Hematopoietic multipotent progenitor cell treated with erythropoietin and hydrocortisone succinate and interleukin-3 and kit ligand, for 4 days (in vitro differentiated cells): Measurements from ENCODE around the gene DRG2.

ENCODE experiments used
- DNase-seq: peaks from one replicate; pipeline ENCODE4 v3.0.0-alpha.2; 2015

DRG2 gene

GRCh38 chr17:18079543-18079942 is 8.2 kb upstream of the DRG2 start:
- DNase-seq: no peak

DNA sequence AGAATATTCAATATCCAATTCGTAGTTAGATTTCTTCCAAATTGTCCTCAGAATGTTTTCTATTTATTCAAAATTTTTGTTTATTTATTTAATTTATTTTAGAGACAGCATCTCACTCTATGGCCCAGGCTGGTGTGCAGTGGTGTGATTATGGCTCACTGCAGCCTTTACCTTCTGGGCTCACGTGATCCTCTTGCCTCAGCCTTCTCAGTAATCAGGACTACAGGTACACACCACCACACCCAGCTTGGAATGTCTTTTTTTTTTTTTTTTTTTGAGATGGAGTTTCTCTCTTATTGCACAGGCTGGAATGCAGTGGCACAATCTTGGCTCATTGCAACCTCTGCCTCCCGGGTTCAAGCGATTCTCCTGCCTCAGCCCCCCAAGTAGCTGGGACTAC is 3.5 kb upstream of the DRG2 start:
- no peak for DNase-seq

- no peak for DNase-seq
These were observed 1.9 kb downstream of the DRG2 start for GRCh38 chr17:18089613-18090012.

DNA sequence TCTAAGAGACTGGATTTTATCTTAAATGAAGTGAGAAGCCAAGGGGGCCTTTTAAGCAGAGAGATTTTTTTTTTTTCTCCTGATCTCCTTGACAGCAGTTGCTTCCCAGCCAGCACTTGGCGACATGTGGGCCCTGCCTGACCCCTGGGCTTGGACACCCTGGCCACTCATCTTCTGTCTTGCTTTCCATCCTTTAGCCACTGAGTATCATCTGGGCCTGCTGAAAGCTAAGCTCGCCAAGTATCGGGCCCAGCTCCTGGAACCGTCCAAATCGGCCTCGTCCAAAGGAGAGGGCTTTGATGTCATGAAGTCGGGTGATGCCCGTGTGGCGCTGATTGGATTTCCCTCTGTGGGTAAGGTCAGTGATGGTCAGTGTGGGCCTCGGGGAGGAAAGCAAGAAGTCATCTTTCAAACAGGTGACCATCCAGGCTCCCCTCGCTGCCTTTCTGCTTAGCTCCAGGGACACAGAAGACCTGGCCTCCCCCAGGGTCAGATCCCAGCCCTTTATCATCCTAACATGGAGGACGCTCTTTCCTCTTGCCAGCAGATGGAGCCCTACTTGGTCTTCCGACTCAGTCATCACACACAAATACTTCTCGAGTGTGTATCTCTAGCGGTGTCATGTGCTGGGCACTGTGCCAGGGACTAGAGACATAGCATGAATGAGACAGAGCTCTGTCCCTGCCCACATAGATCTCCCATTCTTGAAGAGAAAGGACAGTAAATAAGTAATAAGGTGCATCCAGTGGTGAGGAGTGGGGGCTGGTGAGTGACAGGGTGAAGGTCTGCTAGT is 6.1 kb downstream of the DRG2 start:
- DNase-seq: peak; percentile 92

DNA sequence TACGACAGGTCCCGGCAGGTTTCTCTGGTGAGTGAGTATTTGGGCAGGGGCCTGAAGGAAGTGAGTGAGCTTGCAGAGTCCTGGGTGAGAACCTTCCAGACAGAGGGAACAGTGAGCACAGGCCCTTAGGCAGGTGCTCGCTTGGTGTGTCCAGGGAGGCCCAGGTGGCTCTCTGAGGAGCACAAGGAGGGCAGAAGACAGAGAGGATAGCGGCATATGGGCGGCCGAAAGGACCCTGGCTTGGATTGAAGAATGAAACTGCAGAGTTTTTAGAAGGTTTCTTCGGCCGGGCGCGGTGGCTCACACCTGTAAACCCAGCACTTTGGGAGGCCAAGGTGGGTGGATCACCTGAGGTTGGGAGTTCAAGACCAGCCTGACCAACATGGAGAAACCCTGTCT is 6.7 kb downstream of the DRG2 start:
- no peak for DNase-seq

DNA sequence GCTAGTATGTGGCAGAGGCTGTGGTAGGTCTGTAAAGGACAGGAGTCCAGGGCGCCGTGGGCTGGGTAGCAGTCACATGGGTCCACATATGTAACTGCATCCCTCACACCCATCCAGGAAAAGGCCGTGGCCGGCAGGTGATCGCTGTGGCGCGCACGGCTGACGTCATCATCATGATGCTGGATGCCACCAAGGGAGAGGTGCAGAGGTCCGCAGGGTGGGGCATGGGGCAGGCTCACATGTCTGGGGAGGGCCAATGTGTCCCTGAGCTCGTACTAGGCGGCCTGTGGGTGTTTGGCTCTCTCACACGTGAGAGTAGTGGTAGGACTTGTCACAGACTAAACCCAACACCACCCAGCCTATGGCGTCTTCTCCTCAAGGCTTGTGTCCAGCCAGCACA is 11.8 kb downstream of the DRG2 start:
- no peak for DNase-seq

DNA sequence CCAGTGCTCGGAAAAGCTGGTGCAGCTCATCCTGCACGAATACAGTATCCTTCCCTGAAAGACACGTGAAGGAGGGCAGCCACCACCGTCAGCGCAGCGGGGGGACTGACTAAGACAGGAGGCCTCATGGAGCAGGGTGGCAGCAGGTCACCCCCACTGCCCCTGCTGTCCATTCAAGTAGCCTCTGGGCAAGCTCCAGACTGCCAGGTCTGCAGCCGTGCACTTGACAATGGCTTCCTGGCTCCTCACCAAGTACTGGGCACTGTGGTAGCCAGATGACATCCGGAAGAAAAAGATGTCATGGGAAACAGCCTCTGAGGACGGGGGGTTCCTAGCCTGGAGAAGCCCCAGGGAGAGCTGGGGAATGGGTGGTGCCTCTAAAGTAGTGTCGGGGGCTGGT is 12.9 kb downstream of the DRG2 start:
- DNase-seq: no peak

DNA sequence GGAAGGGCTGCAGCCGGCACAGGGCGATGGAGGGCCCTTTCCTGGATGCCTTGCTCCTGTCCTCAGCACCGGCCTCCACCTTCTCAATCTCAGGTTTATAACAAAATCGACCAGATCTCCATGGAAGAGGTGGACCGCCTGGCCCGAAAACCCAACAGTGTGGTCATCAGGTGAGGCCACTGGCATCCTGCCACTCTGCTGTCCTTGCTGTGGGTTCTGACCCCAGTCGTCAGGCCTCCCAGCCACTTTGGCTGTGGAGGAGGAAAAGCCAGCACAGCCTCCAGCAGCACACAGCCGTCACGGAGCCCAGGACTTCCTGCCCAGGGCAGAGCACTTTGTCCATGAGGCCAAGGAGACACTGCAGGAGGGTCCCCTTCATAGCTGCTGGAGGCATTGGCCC is 14.1 kb downstream of the DRG2 start:
- DNase-seq: no peak

- DNase-seq: peak; percentile 75
These were observed 14.9 kb downstream of the DRG2 start for GRCh38 chr17:18102640-18103039.

DNA sequence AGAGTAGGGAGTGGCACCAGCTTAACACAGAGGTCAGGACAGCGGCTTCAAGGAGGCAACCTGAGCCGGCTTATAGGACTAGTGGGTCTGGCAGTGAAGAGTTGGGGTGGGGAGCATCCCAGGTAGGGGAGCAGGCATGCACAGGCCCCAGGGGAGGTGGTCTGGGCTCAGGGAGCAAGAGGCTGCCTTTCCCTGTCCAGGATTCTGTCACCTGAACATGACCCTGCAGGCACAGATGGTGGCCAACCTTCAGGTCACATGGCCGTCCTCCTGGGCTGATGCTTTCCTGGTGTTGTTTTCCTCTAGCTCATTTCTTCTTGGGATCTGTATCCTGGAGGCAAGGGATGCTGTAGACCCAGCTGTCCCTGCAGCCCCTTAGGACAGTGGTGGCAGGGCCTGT is 17.3 kb downstream of the DRG2 start:
- DNase-seq: no peak

DNA sequence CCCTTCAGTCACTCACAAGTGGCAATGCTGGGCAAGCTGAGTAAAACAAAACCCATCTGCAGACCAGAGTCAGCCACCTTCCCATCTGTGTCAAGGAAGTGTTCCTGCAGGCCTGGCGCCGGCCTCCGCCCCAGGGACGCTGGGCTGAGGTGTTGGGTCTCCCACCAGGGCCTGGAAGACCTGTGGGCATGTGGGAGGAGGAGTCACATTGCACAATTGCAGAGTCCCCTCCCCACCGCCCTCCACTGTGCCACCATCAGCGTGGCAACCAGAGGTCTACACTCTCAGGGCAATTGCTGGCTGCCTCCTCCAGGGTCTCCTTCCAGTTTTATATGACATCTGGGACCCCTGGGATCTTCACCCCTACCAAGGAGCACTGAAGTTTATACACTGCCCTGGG is 17.8 kb downstream of the DRG2 start:
- DNase-seq: no peak

- no peak for DNase-seq
These were observed 18.5 kb downstream of the DRG2 start for GRCh38 chr17:18106211-18106610.

DNA sequence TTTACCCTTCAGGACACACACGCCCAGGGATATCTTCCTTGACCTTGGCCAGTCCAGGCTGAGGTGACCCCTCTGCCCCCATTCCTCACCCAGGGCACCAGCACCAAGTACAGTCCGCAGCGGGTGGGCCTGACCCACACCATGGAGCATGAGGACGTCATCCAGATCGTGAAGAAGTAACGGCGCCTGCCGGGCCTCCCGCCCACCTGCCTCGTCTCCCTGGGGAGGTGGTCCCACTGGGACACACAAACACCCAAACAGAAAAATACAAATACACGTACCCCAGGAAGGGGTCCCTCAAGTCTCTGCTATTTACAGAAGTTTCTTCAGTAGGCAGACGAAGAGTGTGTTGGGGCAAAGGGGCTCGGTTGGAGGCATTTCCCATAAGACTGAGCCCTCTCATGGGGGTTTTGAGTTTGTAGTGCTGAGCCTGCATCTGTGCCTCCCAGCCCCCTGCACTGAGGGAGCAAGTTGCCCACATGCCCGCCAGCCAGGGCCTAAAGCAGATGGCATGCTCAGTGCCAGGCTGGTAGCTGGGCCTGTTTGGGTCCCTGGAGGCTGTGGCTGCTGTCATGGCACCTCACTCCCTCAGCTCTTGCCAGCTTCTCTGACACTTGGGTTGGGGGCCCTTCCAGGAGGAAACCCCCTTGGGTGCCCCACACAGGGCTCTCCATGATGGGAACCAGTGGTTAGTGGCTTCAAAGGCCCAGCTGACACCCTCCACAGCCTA is 19.5 kb downstream of the DRG2 start:
- DNase-seq: no peak

DNA sequence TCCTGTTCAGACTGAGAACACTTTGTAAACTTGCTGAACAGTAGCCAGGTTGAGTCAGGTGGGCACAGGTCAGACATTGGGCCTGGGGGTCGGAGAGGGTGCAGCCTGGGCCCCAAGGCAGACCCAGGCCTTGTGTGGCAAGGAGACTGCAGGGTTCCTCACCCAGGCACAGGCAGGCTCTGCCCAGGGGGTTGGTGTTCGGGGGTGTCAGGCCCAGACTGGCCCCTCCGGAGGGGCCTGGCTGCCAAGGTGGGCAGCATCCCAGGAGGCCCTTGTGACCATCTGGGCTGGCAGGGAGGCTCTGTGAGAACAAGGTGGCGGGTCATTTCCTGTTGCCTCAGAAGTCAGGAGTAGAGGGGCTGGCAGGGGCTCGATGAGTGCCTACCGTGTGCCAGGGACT is 20.2 kb downstream of the DRG2 start:
- DNase-seq: no peak

DNA sequence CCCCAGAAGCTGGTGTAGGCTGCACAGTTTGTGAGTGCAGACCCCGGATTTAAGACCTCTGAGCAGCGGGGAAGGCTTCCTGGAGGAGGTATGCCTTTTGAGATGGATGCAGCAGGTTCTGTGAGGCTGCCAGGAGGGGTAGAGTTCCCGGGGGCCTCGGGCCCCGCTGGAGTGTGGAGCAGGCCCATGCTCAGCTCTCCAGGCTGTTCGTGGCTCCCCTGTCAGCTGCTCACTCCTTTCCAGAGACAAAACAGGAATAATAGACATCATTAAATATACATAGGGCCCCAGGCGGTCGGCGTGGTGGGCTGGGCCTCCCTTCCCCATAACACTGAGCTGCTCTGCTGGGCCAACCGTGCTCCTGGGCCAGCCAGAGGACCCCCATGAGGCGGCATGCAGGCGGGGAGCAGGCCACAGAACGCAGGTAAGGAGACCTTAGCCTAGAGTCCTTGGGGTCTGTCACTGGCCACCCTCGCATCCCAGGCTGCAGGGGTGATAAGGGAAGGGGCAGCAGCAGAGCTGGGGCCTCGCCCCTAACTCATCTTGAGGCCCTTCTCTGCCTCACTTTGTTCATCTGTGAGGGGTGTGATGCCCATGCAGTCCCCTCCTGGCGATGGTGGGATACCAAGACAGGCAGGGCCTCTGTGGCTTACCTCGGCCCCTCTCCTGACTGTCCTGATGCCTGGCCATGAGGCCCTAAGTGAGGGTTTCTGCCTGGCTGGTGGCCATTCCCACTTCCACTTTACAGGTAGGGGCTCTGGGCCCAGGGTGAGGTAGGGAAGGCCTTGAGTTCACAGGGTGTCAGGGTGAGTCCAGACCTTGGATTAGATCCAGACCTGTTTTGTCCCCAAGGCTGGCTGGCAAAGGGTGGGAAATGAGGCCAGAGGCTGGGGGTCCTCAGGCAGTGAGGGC is 20.9 kb downstream of the DRG2 start, which contains the start of gene MYO15A:
TSS of gene MYO15A (plus strand) at position 356 of the 912 bp plus-strand sequence. CDS start 10,045 bp downstream, outside the sequence.
- no peak for DNase-seq

DNA sequence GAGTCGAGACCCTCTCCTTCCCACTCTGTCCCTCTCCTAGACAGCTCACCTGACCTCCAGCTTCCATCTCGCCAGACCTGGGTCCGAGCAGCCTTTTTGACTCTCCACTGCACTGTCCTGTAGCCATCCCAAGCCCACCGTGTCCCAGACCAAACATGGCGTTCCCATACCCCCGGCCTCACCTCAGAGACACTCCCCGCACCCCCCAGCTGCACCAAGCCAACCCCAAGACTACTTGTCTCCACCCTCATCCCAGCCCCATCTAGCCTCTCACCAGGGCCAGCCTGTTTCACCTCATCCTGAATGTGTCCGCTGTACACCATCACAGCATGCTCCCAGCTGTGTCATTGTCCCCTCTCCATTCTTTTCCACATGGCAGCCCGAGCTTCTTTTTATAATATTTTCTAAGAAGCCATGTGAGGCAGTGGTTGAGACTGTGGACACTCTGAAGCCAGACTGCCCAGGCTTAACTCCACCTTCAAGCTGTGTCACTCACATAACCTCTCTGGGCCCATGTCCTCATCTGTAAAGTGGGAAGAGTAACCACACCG is 22.3 kb downstream of the DRG2 start:
- no peak for DNase-seq

- DNase-seq: no peak
These were observed 22.9 kb downstream of the DRG2 start for GRCh38 chr17:18110636-18111145.

- DNase-seq: no peak
These were observed 23.7 kb downstream of the DRG2 start for GRCh38 chr17:18111330-18111971.

GRCh38 chr17:18115517-18115916 is 27.8 kb downstream of the DRG2 start:
- no peak for DNase-seq

- no peak for DNase-seq
These were observed 28.3 kb downstream of the DRG2 start for GRCh38 chr17:18116078-18116477.

DNA sequence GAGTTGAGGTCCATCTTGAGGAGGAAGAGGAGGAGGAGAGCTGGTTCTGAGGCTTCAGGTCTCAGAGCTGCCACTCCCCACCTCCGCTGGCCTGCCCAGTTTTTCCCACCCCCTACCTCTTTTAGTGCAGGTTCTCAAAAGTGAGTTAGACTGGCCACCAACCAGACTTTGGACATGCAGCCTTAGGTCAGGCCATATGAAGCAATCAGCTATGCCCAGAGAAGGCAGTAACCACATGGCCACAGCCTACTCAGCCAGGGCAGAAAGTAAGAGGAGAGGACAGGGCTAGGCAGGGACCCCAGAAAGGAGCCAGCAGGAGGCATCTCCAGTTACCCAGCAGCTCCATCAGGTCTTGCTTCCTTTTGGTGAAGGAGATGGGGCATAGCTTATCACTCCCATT is 29.8 kb downstream of the DRG2 start:
- no peak for DNase-seq
